Prostate gland (tissue), 2 donors: Measurements from ENCODE around the gene CRYL1. TPM values are rescaled to one million over a fixed set of nuclear protein-coding genes. Genes with fewer than 3 reads are reported as not detected.

Source experiments
- DNase-seq: peaks from one replicate; pipeline ENCODE4 v3.0.0-alpha.2; 2019; ENCODE audit warnings: low spot score
- H3K27ac ChIP-seq, 2 donors: fragments of 200-600 bp; sonication (generic); 2 replicates each; pipeline ENCODE4 v1.5.1; 2017 to 2019
- H3K27me3 ChIP-seq: fragments of 200-600 bp; sonication (generic); replicated peaks from 2 replicates; pipeline ENCODE4 v1.5.1; 2019; ENCODE audit not compliant: insufficient read depth
- H3K36me3 ChIP-seq, 2 donors: fragments of 200-600 bp; sonication (generic); 1 replicate in 1 of 2; 2 replicates in 1 of 2; pipeline versions ENCODE4 v1.5.1 to v1.8.1; 2017 to 2019
- H3K4me1 ChIP-seq: fragments of 200-600 bp; sonication (generic); replicated peaks from 2 replicates; pipeline ENCODE4 v1.5.1; 2019
- H3K4me3 ChIP-seq, 2 donors: fragments of 200-600 bp; sonication (generic); 2 replicates each; pipeline ENCODE4 v1.5.1; 2017 to 2019
- H3K9me3 ChIP-seq: fragments of 200-600 bp; sonication (generic); 2 replicates; pipeline ENCODE4 v1.5.1; 2017
- POLR2A ChIP-seq: fragments of 450-650 bp; IDR thresholded peaks from one replicate; pipeline ENCODE4 v1.6.1; 2016; ENCODE audit warnings: antibody characterized with exemption, mild to moderate bottlenecking
- POLR2AphosphoS5 ChIP-seq: sonication (generic); formaldehyde crosslinking; IDR thresholded peaks from one replicate; pipeline ENCODE4 v1.6.1; 2017; ENCODE audit warnings: antibody characterized with exemption
- WGBS: methylation state at CpG from one replicate; pipeline ENCODE4 v1.1.5; 2018; 5-methylcytosine and 5-hydroxymethylcytosine counted together
- intact Hi-C: fragments of 100-400 bp; cut with DNase I; formaldehyde crosslinking; loops from one replicate; pipeline ENCODE4 v1.14.2; 2022
- total RNA-seq, 2 donors: library from RNA; depleted of rRNA; stranded (reverse); fragments of >200 nt; gene quantifications; one replicate each; pipeline ENCODE4 v1.1.0, GENCODE V29; 2016
- TF ChIP-seq, protein P1 (sequence below), 4 experiments: fragments of 200-600 bp in 2 of 4; fragments of 450-650 bp in 2 of 4; sonication (generic) in 2 of 4; IDR thresholded peaks; 1 replicate in 3 of 4; 2 replicates in 1 of 4; pipeline ENCODE4 v1.5.1; 2016 to 2019; ENCODE audit warnings: antibody characterized with exemption in 4 of 4, mild to moderate bottlenecking in 2 of 4, moderate library complexity in 2 of 4

CRYL1 gene
- total RNA-seq, 2 donors from 2014 or later: 35.3 to 75.5 TPM

DNA sequence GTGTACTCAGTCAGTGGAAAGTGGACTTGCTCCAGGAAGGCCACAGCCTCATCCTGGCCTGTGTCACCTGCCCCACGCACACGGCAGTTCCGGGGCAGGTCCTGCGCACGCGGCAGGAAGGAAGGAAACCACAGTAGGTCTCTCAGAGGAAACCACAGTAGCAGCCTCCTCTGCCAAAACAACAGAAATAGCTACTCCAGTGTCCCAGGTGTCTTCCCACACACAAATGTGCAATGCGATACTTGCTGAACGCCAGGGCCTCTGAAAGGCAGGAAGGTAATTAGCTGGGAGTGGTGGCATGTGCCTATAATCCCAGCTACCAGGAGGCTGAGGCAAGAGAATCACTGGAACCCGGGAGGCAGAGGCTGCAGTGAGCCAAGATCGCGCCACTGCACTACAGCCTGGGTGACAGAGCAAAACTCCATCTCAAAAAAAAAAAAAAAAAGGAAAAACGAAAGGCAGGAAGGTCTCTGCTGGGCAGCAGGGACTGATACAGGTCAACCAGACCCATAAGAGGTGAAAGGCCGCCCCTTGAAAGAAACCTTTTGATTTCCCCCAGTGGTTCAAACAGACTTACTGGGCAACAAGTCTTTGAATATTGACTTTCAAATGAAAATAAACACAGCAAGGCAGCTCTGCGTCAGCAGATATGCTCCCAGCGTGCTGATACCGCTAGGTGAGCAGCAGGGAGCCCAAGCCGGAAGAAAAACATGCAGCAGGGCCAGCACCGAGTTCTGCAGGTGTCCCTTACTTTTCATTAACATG is 49.5 kb downstream of the CRYL1 start:
- intact Hi-C loops: no loop called here
- TF ChIP-seq, protein P1, sequence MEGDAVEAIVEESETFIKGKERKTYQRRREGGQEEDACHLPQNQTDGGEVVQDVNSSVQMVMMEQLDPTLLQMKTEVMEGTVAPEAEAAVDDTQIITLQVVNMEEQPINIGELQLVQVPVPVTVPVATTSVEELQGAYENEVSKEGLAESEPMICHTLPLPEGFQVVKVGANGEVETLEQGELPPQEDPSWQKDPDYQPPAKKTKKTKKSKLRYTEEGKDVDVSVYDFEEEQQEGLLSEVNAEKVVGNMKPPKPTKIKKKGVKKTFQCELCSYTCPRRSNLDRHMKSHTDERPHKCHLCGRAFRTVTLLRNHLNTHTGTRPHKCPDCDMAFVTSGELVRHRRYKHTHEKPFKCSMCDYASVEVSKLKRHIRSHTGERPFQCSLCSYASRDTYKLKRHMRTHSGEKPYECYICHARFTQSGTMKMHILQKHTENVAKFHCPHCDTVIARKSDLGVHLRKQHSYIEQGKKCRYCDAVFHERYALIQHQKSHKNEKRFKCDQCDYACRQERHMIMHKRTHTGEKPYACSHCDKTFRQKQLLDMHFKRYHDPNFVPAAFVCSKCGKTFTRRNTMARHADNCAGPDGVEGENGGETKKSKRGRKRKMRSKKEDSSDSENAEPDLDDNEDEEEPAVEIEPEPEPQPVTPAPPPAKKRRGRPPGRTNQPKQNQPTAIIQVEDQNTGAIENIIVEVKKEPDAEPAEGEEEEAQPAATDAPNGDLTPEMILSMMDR (IDR thresholded peaks at IDR 0.05): no peak
- TF ChIP-seq POLR2AphosphoS5: peak; percentile 11
- TF ChIP-seq POLR2A: no peak
- Histone ChIP-seq H3K36me3 (no peaks in the 10 kb centered on the region), H3K9me3 (no peaks in the 10 kb centered on the region), H3K4me1 (no peaks in the 10 kb centered on the region), H3K27me3 (no peaks in the 10 kb centered on the region), H3K27ac (no peak overlapping the region), H3K4me3 (no peak overlapping the region)
- WGBS: 65% methylated on average over 18 of the region's 18 CpGs
- peak; percentile 26 for DNase-seq

DNA sequence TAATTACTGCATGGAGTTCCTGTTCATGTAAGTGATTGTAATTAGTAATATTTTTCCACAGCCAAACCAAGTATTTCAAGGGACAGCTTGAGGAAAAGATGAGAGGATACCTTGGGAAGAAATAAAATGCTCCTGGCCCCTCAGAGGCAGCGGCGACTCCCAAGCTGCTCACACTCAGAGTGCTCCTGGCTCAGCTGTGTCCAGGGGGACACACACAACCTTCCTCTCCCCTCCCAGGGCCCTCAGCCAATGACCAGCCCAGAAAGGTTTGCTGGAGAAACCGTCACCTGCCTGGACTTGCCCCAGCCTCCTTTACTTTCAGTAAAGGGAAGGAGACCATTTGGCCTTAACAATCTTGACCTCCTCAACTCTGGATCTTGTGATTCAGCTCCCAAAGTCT is 51.1 kb downstream of the CRYL1 start:
- TF ChIP-seq, protein P1 (IDR thresholded peaks at IDR 0.05): no peak
- DNase-seq: no peak
- 85% methylated on average over 3 of the region's 3 CpGs for WGBS
- H3K27ac ChIP-seq: no peak overlapping the region
- intact Hi-C loops: no loop called here
- no peaks in the 10 kb centered on the region for H3K9me3 ChIP-seq
- no peak overlapping the region for H3K4me3 ChIP-seq
- H3K4me1 ChIP-seq: no peaks in the 10 kb centered on the region
- H3K27me3 ChIP-seq: no peaks in the 10 kb centered on the region
- no peaks in the 10 kb centered on the region for H3K36me3 ChIP-seq

DNA sequence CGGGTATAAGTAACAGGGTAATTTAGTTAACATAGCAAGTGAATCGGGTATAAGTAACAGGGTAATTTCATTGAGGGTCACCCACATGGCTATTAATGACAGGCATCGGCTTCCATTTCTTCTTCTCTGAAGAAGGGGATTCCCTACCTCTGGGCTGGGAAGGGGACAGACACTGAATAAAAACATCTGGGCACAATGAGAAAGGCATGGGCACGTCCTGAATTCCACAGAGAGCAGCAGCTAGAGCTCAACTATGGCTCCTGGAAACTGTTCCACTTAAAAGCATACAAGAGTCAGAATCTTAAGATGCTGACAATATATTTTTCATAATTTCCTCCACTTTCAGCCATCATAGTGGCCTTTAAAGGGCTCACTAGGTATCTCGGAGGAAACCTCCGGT is 51.8 kb downstream of the CRYL1 start:
- H3K36me3 ChIP-seq: no peaks in the 10 kb centered on the region
- TF ChIP-seq POLR2A: no peak
- no peak overlapping the region for H3K27ac ChIP-seq
- intact Hi-C loops: no loop called here
- no peak for DNase-seq
- no peaks in the 10 kb centered on the region for H3K27me3 ChIP-seq
- H3K4me1 ChIP-seq: no peaks in the 10 kb centered on the region
- no peaks in the 10 kb centered on the region for H3K9me3 ChIP-seq
- WGBS: 79% methylated on average over 6 of the region's 6 CpGs
- H3K4me3 ChIP-seq: no peak overlapping the region

DNA sequence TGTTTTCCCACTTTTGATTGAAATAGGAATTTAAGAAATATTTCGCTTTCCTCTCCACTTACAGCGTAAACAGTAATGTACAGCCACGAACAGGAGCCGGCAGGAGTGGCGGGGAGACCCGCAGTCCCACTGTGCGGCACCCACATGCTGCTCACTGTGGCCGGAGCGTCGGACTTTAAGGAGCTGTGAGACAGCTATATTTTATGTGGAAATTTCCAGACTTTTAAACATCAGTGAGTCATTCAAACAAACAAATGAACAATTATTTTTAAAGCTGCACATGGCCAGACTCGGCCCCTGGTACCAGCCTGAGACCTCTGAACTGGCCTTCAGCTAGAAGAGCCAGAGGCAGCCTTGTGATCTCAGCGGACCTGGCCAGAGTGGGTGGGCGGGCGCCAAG is 52.5 kb downstream of the CRYL1 start:
- no peak for TF ChIP-seq POLR2A
- TF ChIP-seq POLR2AphosphoS5: no peak
- TF ChIP-seq, protein P1 (IDR thresholded peaks at IDR 0.05): no peak
- Histone ChIP-seq H3K9me3 (no peaks in the 10 kb centered on the region), H3K27ac (no peak overlapping the region), H3K36me3 (no peaks in the 10 kb centered on the region), H3K4me1 (no peaks in the 10 kb centered on the region), H3K4me3 (no peak overlapping the region), H3K27me3 (no peaks in the 10 kb centered on the region)
- 94% methylated on average over 14 of the region's 14 CpGs for WGBS
- DNase-seq: no peak
- intact Hi-C loops: no loop called here

DNA sequence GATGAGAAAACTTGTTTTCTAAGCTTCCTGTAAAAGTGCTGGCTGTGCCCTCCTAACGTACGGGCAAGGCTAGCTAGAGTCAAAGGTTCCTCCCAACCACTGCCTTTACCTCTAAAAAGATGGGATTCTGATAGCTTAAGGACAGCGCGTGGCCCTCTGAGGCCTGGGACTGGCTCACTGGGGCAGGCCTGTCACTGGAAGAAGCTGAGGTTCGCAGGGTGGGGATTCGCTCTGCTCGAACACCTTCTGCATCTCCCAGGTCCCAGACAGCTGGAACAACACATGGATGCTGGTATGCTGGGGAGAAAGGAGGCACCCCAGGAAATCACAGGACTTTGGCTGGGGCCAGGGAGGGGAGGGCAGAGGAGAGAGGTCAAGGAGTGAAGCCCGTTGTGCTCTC is 53.1 kb downstream of the CRYL1 start:
- no peak overlapping the region for H3K4me3 ChIP-seq
- no peak for TF ChIP-seq POLR2A
- TF ChIP-seq POLR2AphosphoS5: no peak
- TF ChIP-seq, protein P1 (IDR thresholded peaks at IDR 0.05): no peak
- H3K9me3 ChIP-seq: no peaks in the 10 kb centered on the region
- H3K27me3 ChIP-seq: no peaks in the 10 kb centered on the region
- no peaks in the 10 kb centered on the region for H3K4me1 ChIP-seq
- H3K36me3 ChIP-seq: no peaks in the 10 kb centered on the region
- H3K27ac ChIP-seq: no peak overlapping the region
- WGBS: 91% methylated on average over 8 of the region's 8 CpGs
- DNase-seq: no peak
- intact Hi-C loops: no loop called here
